Kidney (tissue), 14 donors: ENCODE data around the gene PCDHA7. TPM values are rescaled to one million over a fixed set of nuclear protein-coding genes. Genes with fewer than 3 reads are reported as not detected.
A peak's percentile ranks its signal among the peaks of the same experiment; 100 is the strongest.
"Not testable (repeated sequence)": the region's sequence is repeated elsewhere in the genome, so short reads cannot be mapped to it uniquely, and the experiment has no call there.

ENCODE experiments used
- DNase-seq, 5 donors: peaks; one replicate each; pipeline ENCODE4 v3.0.0-alpha.2; 2013 to 2020
- FAIRE-seq: peaks from 2 replicates; lab custom pipeline; 2012; peaks lifted over from hg19 to GRCh38; lab: Jason Lieb, UNC
- H3K27ac ChIP-seq, 2 donors: one replicate each; pipeline ENCODE4 v1.7.0; 2013; ENCODE audit warnings: low read depth in 2 of 2, low read length in 2 of 2, inconsistent platforms in 1 of 2
- H3K27me3 ChIP-seq: one replicate; pipeline ENCODE4 v1.7.1; 2013; ENCODE audit warnings: low read length, inconsistent platforms; ENCODE audit not compliant: control insufficient read depth, insufficient read depth
- H3K36me3 ChIP-seq, 3 donors: one replicate each; pipeline versions ENCODE4 v1.7.0 to v1.7.1; 2013; ENCODE audit warnings: low read length in 3 of 3, control low read depth in 1 of 3, inconsistent platforms in 1 of 3; ENCODE audit not compliant: insufficient read depth in 3 of 3, control insufficient read depth in 2 of 3
- H3K4me1 ChIP-seq, 3 donors: one replicate each; pipeline versions ENCODE4 v1.7.0 to v1.7.1; 2013; ENCODE audit warnings: low read length in 3 of 3, inconsistent platforms in 1 of 3, low read depth in 1 of 3; ENCODE audit not compliant: control insufficient read depth in 2 of 3, insufficient read depth in 2 of 3
- H3K4me3 ChIP-seq, 3 donors: one replicate each; pipeline versions ENCODE4 v1.7.0 to v1.8.1; 2013; ENCODE audit warnings: low read length in 3 of 3, control low read depth in 1 of 3, inconsistent platforms in 1 of 3
- H3K9ac ChIP-seq, 3 donors: one replicate each; pipeline versions ENCODE4 v1.7.0 to v1.7.1; 2013; ENCODE audit warnings: low read length in 3 of 3, control low read depth in 1 of 3, inconsistent platforms in 1 of 3
- H3K9me3 ChIP-seq, 3 donors: one replicate each; pipeline versions ENCODE4 v1.7.0 to v1.7.1; 2013; ENCODE audit warnings: low read length in 3 of 3, control low read depth in 1 of 3, inconsistent platforms in 1 of 3; ENCODE audit not compliant: control insufficient read depth in 2 of 3, insufficient read depth in 1 of 3
- CTCF ChIP-seq: IDR thresholded peaks from 3 replicates; pipeline ENCODE4 v1.5.1; 2012; ENCODE audit warnings: mild to moderate bottlenecking, moderate library complexity, borderline replicate concordance; ENCODE audit not compliant: insufficient read depth; ENCODE audit errors: extremely low read depth
- intact Hi-C: fragments of 100-400 bp; cut with DNase I; formaldehyde crosslinking; loops from one replicate; pipeline ENCODE4 v1.11.1; 2022
- polyA plus RNA-seq: library from polyadenylated mRNA; stranded (reverse); fragments of 350-450 nt; fragmentation: Illumina TruSeq; extraction: RNeasy Lipid Tissue Mini Kit (QIAGEN cat#74804); gene quantifications from one replicate; pipeline ENCODE4 v1.2.3, GENCODE V29; 2014; ENCODE audit warnings: low read depth, low replicate concordance; ENCODE audit not compliant: insufficient read depth
- total RNA-seq: library from RNA; stranded (reverse); fragmentation: NEBNext Ultra II Directional; extraction: Animal tissue kit (Norgen Biotek cat#: 25700); gene quantifications from one replicate; pipeline ENCODE4 v1.2.1, GENCODE V29; 2021
- donor health status: control.
- donor health status: control.
- donor health status: control.
- donor health status: control.
- donor health status: control.
- donor health status: DM: yes; HTN: yes; CAD: no.
- donor health status: Normal renal cell carcinoma (clear cell type).

PCDHA7 gene
- total and polyA plus RNA-seq, 2 donors from 2014 or later: 0.62 to 1.1 TPM

GRCh38 chr5:140802781-140803271 is 31.2 kb upstream of the PCDHA7 start:
- peaks cover 3 to 18% (median 4%) of the 10 kb centered on the region in 3 donors for H3K9me3 ChIP-seq

GRCh38 chr5:140806834-140807775 is 27.0 kb upstream of the PCDHA7 start, which contains the start of gene PCDHA4:
Gene PCDHA4 (plus strand): TSS chr5:140807068.
- no peak within 1 kb of the TSS for H3K27ac ChIP-seq
- intact Hi-C loops: no loop called here
- H3K4me3 ChIP-seq: peak within 1 kb of the TSS in 2 of 3 donors; percentile 46 to 55
- no peak within 1 kb of the TSS for H3K9ac ChIP-seq
- peaks cover under 1% of the 10 kb centered on the region for H3K27me3 ChIP-seq
- H3K4me1 ChIP-seq: peaks cover 0 to 2% (median 0%) of the 10 kb centered on the region in 3 donors
- DNase-seq: peak in 2 of 5 donors; percentile 30 to 73
- peaks cover under 1 to 19% (median under 1%) of the 10 kb centered on the region in 3 donors for H3K9me3 ChIP-seq
- no peak for FAIRE-seq
- TF ChIP-seq CTCF: peak; percentile 34
- H3K36me3 ChIP-seq: no peaks in the 10 kb centered on the region

More at GRCh38 chr5:140802781-140803271, 31.2 kb upstream of the PCDHA7 start:
- FAIRE-seq: no peak
- no peak overlapping the region for H3K27ac ChIP-seq
- H3K36me3 ChIP-seq: no peaks in the 10 kb centered on the region
- H3K27me3 ChIP-seq: peaks cover 2% of the 10 kb centered on the region
- H3K4me3 ChIP-seq: no peak overlapping the region
- no peak for TF ChIP-seq CTCF
- no peak overlapping the region for H3K9ac ChIP-seq
- intact Hi-C loops: no loop called here
- H3K4me1 ChIP-seq: peaks cover 0 to 2% (median 0%) of the 10 kb centered on the region in 3 donors
- DNase-seq: peak in 1 of 5 donors; percentile 67

GRCh38 chr5:140808241-140808888 is 25.7 kb upstream of the PCDHA7 start:
- H3K27me3 ChIP-seq, H3K27ac ChIP-seq, H3K4me1 ChIP-seq, H3K9ac ChIP-seq, H3K4me3 ChIP-seq, H3K36me3 ChIP-seq, intact Hi-C loops, H3K9me3 ChIP-seq, FAIRE-seq: not testable (repeated sequence)
- DNase-seq: peak in 1 of 5 donors; percentile 54
